Measurements from ENCODE around the gene MON2. TPM values are rescaled to one million over a fixed set of nuclear protein-coding genes. Genes with fewer than 3 reads are reported as not detected.

MON2 gene
- total and polyA plus RNA-seq, 10 of the 15 experiments (the other 5 are each of a cell fraction or from before 2014, with no cell fraction given) = 5.4 to 34.3 (median 23.4) TPM

DNA sequence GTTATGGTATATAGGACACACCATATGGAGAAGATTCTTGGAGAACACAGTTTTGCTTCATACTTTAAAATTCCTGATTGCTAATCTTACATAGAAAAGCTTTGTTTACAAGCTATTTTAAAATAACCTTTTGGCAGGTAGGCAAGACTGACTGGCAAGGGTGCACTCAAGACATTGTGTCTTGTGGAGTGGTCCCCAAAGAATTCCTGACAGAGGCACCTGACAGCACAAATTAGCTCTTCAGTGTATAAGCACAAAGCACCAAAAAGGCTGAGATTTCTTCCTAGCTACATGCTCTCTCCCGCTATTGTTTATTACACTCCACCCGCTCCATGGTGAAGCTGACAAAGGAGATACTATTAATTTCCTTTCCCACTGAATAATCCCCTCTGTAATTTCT is 139.4 kb downstream of the MON2 start (continued):
- TF ChIP-seq CEBPB (IDR thresholded peaks at IDR 0.05; ENCODE audit: borderline replicate concordance in 1 of 2, low read depth in 2 of 2, low read length in 2 of 2) (no peak), ZNF384 (IDR thresholded peaks at IDR 0.05; ENCODE audit: borderline replicate concordance, low read depth, low read length) (no peak), SIX5 (IDR thresholded peaks at IDR 0.05; ENCODE audit: low read depth, low read length, severe bottlenecking) (no peak), SMAD5 (IDR thresholded peaks at IDR 0.05; ENCODE audit: low read depth) (no peak), STAT3 (IDR thresholded peaks at IDR 0.05; ENCODE audit: low read depth, low read length) (no peak), NR2C2 (IDR thresholded peaks at IDR 0.05; ENCODE audit: borderline replicate concordance, control insufficient read depth, insufficient read length, low read depth) (no peak)
- TF ChIP-seq, protein P1, sequence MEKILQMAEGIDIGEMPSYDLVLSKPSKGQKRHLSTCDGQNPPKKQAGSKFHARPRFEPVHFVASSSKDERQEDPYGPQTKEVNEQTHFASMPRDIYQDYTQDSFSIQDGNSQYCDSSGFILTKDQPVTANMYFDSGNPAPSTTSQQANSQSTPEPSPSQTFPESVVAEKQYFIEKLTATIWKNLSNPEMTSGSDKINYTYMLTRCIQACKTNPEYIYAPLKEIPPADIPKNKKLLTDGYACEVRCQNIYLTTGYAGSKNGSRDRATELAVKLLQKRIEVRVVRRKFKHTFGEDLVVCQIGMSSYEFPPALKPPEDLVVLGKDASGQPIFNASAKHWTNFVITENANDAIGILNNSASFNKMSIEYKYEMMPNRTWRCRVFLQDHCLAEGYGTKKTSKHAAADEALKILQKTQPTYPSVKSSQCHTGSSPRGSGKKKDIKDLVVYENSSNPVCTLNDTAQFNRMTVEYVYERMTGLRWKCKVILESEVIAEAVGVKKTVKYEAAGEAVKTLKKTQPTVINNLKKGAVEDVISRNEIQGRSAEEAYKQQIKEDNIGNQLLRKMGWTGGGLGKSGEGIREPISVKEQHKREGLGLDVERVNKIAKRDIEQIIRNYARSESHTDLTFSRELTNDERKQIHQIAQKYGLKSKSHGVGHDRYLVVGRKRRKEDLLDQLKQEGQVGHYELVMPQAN (conservative IDR thresholded peaks at IDR 0.05) = no peak
- TF ChIP-seq, protein P2, sequence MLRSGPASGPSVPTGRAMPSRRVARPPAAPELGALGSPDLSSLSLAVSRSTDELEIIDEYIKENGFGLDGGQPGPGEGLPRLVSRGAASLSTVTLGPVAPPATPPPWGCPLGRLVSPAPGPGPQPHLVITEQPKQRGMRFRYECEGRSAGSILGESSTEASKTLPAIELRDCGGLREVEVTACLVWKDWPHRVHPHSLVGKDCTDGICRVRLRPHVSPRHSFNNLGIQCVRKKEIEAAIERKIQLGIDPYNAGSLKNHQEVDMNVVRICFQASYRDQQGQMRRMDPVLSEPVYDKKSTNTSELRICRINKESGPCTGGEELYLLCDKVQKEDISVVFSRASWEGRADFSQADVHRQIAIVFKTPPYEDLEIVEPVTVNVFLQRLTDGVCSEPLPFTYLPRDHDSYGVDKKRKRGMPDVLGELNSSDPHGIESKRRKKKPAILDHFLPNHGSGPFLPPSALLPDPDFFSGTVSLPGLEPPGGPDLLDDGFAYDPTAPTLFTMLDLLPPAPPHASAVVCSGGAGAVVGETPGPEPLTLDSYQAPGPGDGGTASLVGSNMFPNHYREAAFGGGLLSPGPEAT (IDR thresholded peaks at IDR 0.05; ENCODE audit: low read depth) = no peak

GRCh38 chr12:62606654-62607053 is 140.0 kb downstream of the MON2 start:
- FAIRE-seq (no peak), DNase-seq (ENCODE audit: low read depth, low spot score) (no peak), ATAC-seq (no peak)
- H3K4me1 ChIP-seq (ENCODE audit: control insufficient read depth, insufficient read depth, low read length) = 0 out of 2 replicates have a peak, but pooled peaks cover 4% of the 10 kb centered on the region
- no peaks in the 10 kb centered on the region for H4K20me1 ChIP-seq (ENCODE audit: control insufficient read depth, insufficient read depth)
- BruUV-seq (replicated peaks) = no TSS peak
- H2AFZ ChIP-seq (ENCODE audit: control insufficient read depth, low read depth, low read length) = no peak overlapping the region
- no peak for TF ChIP-seq STAT3 (IDR thresholded peaks at IDR 0.05; ENCODE audit: low read depth, low read length)
- 0 out of 2 replicates have a peak, but pooled peaks have one; percentile 51 for TF ChIP-seq MTA3 (IDR thresholded peaks at IDR 0.05; ENCODE audit: borderline replicate concordance, low read length)
- TF ChIP-seq, protein P3, sequence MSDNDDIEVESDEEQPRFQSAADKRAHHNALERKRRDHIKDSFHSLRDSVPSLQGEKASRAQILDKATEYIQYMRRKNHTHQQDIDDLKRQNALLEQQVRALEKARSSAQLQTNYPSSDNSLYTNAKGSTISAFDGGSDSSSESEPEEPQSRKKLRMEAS (IDR thresholded peaks at IDR 0.05; ENCODE audit: low read depth, low read length) = no peak
- ChIA-PET SMC1A (ENCODE audit: uncharacterized antibody, unreplicated experiment) (interaction anchor here (0.6 to 3.0 kb wide), 15 partner anchors 8 to 411 kb away, joined by 3 to 20 read pairs (median 9); no protein-coding TSS in a partner anchor), POLR2A (interaction anchor here (0.7 to 1.5 kb wide), 5 partner anchors 21 to 187 kb away, joined by 3 to 8 read pairs (median 3); no protein-coding TSS in a partner anchor), RAD21 (ENCODE audit: unreplicated experiment) (interaction anchor here (0.8 to 2.3 kb wide), 10 partner anchors 8 to 339 kb away, joined by 3 to 17 read pairs (median 6); no protein-coding TSS in a partner anchor), CTCF (interaction anchor here (0.6 to 6.0 kb wide), 15 partner anchors 9 to 327 kb away, joined by 3 to 72 read pairs (median 4); no protein-coding TSS in a partner anchor)
- H3K27ac ChIP-seq (ENCODE audit: control insufficient read depth, insufficient read depth) = no peak overlapping the region
- WGBS (ENCODE audit: insufficient coverage, insufficient replicate concordance, low lambda C conversion rate, missing lambda C conversion rate) = 50% methylated on average over 1 of the region's 1 CpG
- H3K4me2 ChIP-seq (ENCODE audit: control insufficient read depth, insufficient read depth) = peak overlapping the region; percentile 83
- no peaks in the 10 kb centered on the region for H3K9me3 ChIP-seq (replicated peaks; ENCODE audit: control insufficient read depth, insufficient read depth, low read length)
- H3K79me2 ChIP-seq (ENCODE audit: control insufficient read depth, insufficient read depth, low read length) = peaks cover 36% of the 10 kb centered on the region
- no peak overlapping the region for H3K9ac ChIP-seq (ENCODE audit: control insufficient read depth, insufficient read depth, low read length)
- H3K4me3 ChIP-seq = no peak overlapping the region
- no peaks in the 10 kb centered on the region for H3K27me3 ChIP-seq (replicated peaks in 1 of 2; ENCODE audit: control insufficient read depth in 2 of 2, insufficient read depth in 2 of 2, low read length in 1 of 2)
- H3K36me3 ChIP-seq (ENCODE audit: control insufficient read depth in 2 of 2, insufficient read depth in 2 of 2, low read length in 1 of 2) = no peaks in the 10 kb centered on the region; a peak in 1 of 4 replicates
- intact Hi-C loops (cut with micrococcal nuclease; ENCODE audit: unreplicated experiment) (loop anchor here (10.0 kb wide), 1 partner anchor 698 kb away; no protein-coding TSS in a partner anchor), in situ Hi-C loops (cut with MboI) (no loop called here)
